H9 (cell line): ENCODE measurements around the gene NBEA. TPM values are rescaled to one million over a fixed set of nuclear protein-coding genes. Genes with fewer than 3 reads are reported as not detected.

Experiments used
- DNase-seq: peaks from one replicate; pipeline ENCODE4 v3.0.0-alpha.2; 2017
- H2AFZ ChIP-seq: one replicate; pipeline ENCODE4 v1.6.1; 2013; ENCODE audit warnings: mild to moderate bottlenecking, low read length, control low read depth, moderate library complexity
- H2AK5ac ChIP-seq: 2 replicates; pipeline ENCODE4 v1.6.1; 2013; ENCODE audit warnings: low read length, control low read depth, mixed read lengths; ENCODE audit not compliant: insufficient read length
- H2BK120ac ChIP-seq: one replicate; pipeline ENCODE4 v1.6.1; 2013; ENCODE audit warnings: low read depth, mild to moderate bottlenecking, low read length, control low read depth, inconsistent platforms; ENCODE audit not compliant: poor library complexity, severe bottlenecking
- H2BK12ac ChIP-seq: 2 replicates; pipeline ENCODE4 v1.6.1; 2013; ENCODE audit warnings: low read length, control low read depth, mixed read lengths, low read depth; ENCODE audit not compliant: insufficient read length
- H2BK15ac ChIP-seq: 2 replicates; pipeline ENCODE4 v1.6.1; 2013; ENCODE audit warnings: low read depth, low read length, control low read depth
- H2BK20ac ChIP-seq: one replicate; pipeline ENCODE4 v1.6.1; 2013; ENCODE audit warnings: low read depth, mild to moderate bottlenecking, low read length, control low read depth, inconsistent platforms; ENCODE audit not compliant: poor library complexity, severe bottlenecking
- H2BK5ac ChIP-seq: 2 replicates; pipeline ENCODE4 v1.6.1; 2013; ENCODE audit warnings: low read length, control low read depth, mixed read lengths; ENCODE audit not compliant: insufficient read length
- H3K14ac ChIP-seq: 2 replicates; pipeline ENCODE4 v1.6.1; 2013; ENCODE audit warnings: low read length, control low read depth; ENCODE audit not compliant: insufficient read depth
- H3K18ac ChIP-seq: 2 replicates; pipeline ENCODE4 v1.6.1; 2013; ENCODE audit warnings: low read depth, mild to moderate bottlenecking, mixed read lengths, low read length, control low read depth; ENCODE audit not compliant: insufficient read length
- H3K23ac ChIP-seq: 2 replicates; pipeline ENCODE4 v1.6.1; 2013; ENCODE audit warnings: low read length, control low read depth, mixed read lengths, low read depth; ENCODE audit not compliant: insufficient read length
- H3K23me2 ChIP-seq: 2 replicates; pipeline ENCODE4 v1.6.1; 2013; ENCODE audit warnings: low read depth, mild to moderate bottlenecking, mixed read lengths, low read length, control low read depth; ENCODE audit not compliant: insufficient read length, poor library complexity, severe bottlenecking
- H3K27ac ChIP-seq: 2 replicates; pipeline ENCODE4 v1.5.1; 2013; ENCODE audit warnings: low read length, control low read depth, mixed read lengths, low read depth; ENCODE audit not compliant: insufficient read length
- H3K27me3 ChIP-seq: 2 replicates; pipeline ENCODE4 v1.6.1; 2013; ENCODE audit warnings: low read length, control low read depth, inconsistent platforms; ENCODE audit not compliant: insufficient read depth
- H3K4ac ChIP-seq: 2 replicates; pipeline ENCODE4 v1.6.1; 2013; ENCODE audit warnings: low read depth, mild to moderate bottlenecking, control low read depth, inconsistent platforms, low read length, moderate library complexity
- H3K4me1 ChIP-seq: 2 replicates; pipeline ENCODE4 v1.6.1; 2013; ENCODE audit warnings: low read length, control low read depth, inconsistent platforms; ENCODE audit not compliant: insufficient read depth
- H3K4me2 ChIP-seq: 2 replicates; pipeline ENCODE4 v1.6.1; 2013; ENCODE audit warnings: low read length, control low read depth, mixed read lengths; ENCODE audit not compliant: insufficient read length, insufficient read depth
- H3K56ac ChIP-seq: 2 replicates; pipeline ENCODE4 v1.6.1; 2013; ENCODE audit warnings: low read depth, mild to moderate bottlenecking, mixed read lengths, low read length, control low read depth; ENCODE audit not compliant: insufficient read length
- H3K79me1 ChIP-seq: 2 replicates; pipeline ENCODE4 v1.6.1; 2013; ENCODE audit warnings: low read depth, mild to moderate bottlenecking, moderate library complexity, low read length, control low read depth, inconsistent platforms; ENCODE audit not compliant: insufficient read depth, poor library complexity, severe bottlenecking
- H3K79me2 ChIP-seq: 2 replicates; pipeline ENCODE4 v1.6.1; 2013; ENCODE audit warnings: low read length, control low read depth, inconsistent platforms; ENCODE audit not compliant: insufficient read depth
- H3K9ac ChIP-seq: 2 replicates; pipeline ENCODE4 v1.6.1; 2013; ENCODE audit warnings: low read length, control low read depth, mixed read lengths; ENCODE audit not compliant: insufficient read length; ENCODE audit errors: extremely low read depth
- H3K9me3 ChIP-seq: one replicate; pipeline ENCODE4 v1.6.1; 2013; ENCODE audit warnings: low read depth, low read length, inconsistent platforms; ENCODE audit not compliant: control insufficient read depth
- H3T11ph ChIP-seq: one replicate; pipeline ENCODE4 v1.6.1; 2013; ENCODE audit warnings: mild to moderate bottlenecking, low read length, control low read depth, inconsistent platforms
- H4K20me1 ChIP-seq: one replicate; pipeline ENCODE4 v1.6.1; 2013; ENCODE audit not compliant: control insufficient read depth, insufficient read length, insufficient read depth
- H4K5ac ChIP-seq: 2 replicates; pipeline ENCODE4 v1.6.1; 2013; ENCODE audit warnings: low read depth, mild to moderate bottlenecking, mixed read lengths, low read length, control low read depth; ENCODE audit not compliant: insufficient read length
- H4K8ac ChIP-seq: replicated peaks from 2 replicates; pipeline ENCODE4 v1.6.1; 2013; ENCODE audit warnings: low read length, control low read depth, mixed read lengths, low read depth; ENCODE audit not compliant: insufficient read length
- H4K91ac ChIP-seq: 2 replicates; pipeline ENCODE4 v1.6.1; 2013; ENCODE audit warnings: low read depth, mild to moderate bottlenecking, moderate library complexity, mixed read lengths, low read length, control low read depth; ENCODE audit not compliant: insufficient read length
- H3K27ac Mint-ChIP-seq, 3 experiments: 2 replicates in 2 of 3; 3 replicates in 1 of 3; pipeline ENCODE4 v1.8.0; 2020 to 2021; ENCODE audit warnings: mixed read lengths in 3 of 3, mild to moderate bottlenecking in 1 of 3, moderate library complexity in 1 of 3
- H3K27me3 Mint-ChIP-seq: 2 replicates; pipeline ENCODE4 v1.8.0; 2021; ENCODE audit warnings: low read depth, mild to moderate bottlenecking, moderate library complexity, mixed read lengths
- H3K36me3 Mint-ChIP-seq, 3 experiments: 2 replicates in 2 of 3; 3 replicates in 1 of 3; pipeline ENCODE4 v1.8.0; 2020 to 2021; ENCODE audit warnings: low read depth in 3 of 3, mixed read lengths in 3 of 3; ENCODE audit not compliant: insufficient read depth in 1 of 3
- H3K4me1 Mint-ChIP-seq, 2 experiments: 2 replicates each; pipeline ENCODE4 v1.8.0; 2020; ENCODE audit warnings: mixed read lengths in 2 of 2
- H3K4me3 Mint-ChIP-seq, 2 experiments: 2 replicates in 1 of 2; 3 replicates in 1 of 2; pipeline ENCODE4 v1.8.0; 2020 to 2021; ENCODE audit warnings: mild to moderate bottlenecking in 2 of 2, mixed read lengths in 2 of 2, moderate library complexity in 1 of 2
- H3K9me3 Mint-ChIP-seq, 2 experiments: 2 replicates in 1 of 2; 3 replicates in 1 of 2; pipeline ENCODE4 v1.8.0; 2020; ENCODE audit warnings: mild to moderate bottlenecking in 2 of 2, mixed read lengths in 2 of 2, moderate library complexity in 1 of 2
- WGBS: extraction: QIAGEN DNeasy Blood & Tissue Kit; methylation state at CpG from one replicate; pipeline ENCODE4 v1.1.7; 2013; ENCODE audit warnings: missing lambda C conversion rate, low lambda C conversion rate, mixed read lengths; ENCODE audit not compliant: insufficient read length; ENCODE audit errors: extremely low coverage; 5-methylcytosine and 5-hydroxymethylcytosine counted together
- total RNA-seq: library from RNA; stranded (reverse); gene quantifications from 2 replicates; pipeline ENCODE4 v1.2.1, GENCODE V29; 2021
- TF ChIP-seq, protein P1 (sequence below): fragments of 200-600 bp; sonication (generic); conservative IDR thresholded peaks from 3 replicates; pipeline ENCODE4 v1.8.0; 2021; ENCODE audit warnings: antibody characterized with exemption, mild to moderate bottlenecking

NBEA gene
- total RNA-seq, 1 experiment from 2014 or later, result 17.3 TPM

DNA sequence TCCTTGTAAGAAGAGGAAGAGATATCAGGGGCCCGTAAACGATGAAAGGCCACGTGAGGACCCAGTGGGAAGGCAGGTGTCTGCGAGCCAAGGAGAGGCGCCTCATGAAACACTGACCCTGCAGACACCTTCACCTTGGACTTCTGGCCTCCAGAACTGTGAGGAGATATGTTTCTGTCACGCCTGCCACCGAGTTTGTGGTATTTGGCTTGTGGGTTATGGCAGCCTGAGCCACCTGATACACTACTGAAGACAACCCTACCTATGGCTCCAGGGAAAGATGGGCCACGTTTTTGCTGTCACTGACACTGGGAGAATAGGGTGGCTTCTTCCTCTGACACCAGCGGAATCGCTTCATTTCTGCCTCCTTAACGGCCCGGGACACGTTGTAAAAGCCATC is 752.0 kb downstream of the NBEA start:
- no peak overlapping the region for H3K4ac ChIP-seq

More for the DNA sequence above, 752.0 kb downstream of the NBEA start:
- Histone ChIP-seq H2BK12ac (no peak overlapping the region), H3K27me3 (no peaks in the 10 kb centered on the region), H3T11ph (no peak overlapping the region), H3K79me2 (no peaks in the 10 kb centered on the region), H3K56ac (no peak overlapping the region), H3K18ac (no peak overlapping the region), H3K4me2 (no peak overlapping the region), H4K5ac (no peak overlapping the region), H3K14ac (no peak overlapping the region), H3K79me1 (no peaks in the 10 kb centered on the region), H4K20me1 (no peaks in the 10 kb centered on the region), H3K27ac (no peak overlapping the region), H2AFZ (no peak overlapping the region), H2BK15ac (no peak overlapping the region), H3K23me2 (no peaks in the 10 kb centered on the region), H3K9me3 (no peaks in the 10 kb centered on the region), H2BK5ac (no peak overlapping the region), H4K91ac (no peak overlapping the region), H3K23ac (no peak overlapping the region), H3K9ac (no peak overlapping the region), H2AK5ac (no peak overlapping the region), H2BK120ac (no peak overlapping the region), H3K4me1 (peaks cover 6% of the 10 kb centered on the region; the same call in 1 of the 2 replicates), H2BK20ac (no peak overlapping the region), H4K8ac (no peak overlapping the region)
- H3K27ac Mint-ChIP-seq, result no peak overlapping the region
- TF ChIP-seq, protein P1, sequence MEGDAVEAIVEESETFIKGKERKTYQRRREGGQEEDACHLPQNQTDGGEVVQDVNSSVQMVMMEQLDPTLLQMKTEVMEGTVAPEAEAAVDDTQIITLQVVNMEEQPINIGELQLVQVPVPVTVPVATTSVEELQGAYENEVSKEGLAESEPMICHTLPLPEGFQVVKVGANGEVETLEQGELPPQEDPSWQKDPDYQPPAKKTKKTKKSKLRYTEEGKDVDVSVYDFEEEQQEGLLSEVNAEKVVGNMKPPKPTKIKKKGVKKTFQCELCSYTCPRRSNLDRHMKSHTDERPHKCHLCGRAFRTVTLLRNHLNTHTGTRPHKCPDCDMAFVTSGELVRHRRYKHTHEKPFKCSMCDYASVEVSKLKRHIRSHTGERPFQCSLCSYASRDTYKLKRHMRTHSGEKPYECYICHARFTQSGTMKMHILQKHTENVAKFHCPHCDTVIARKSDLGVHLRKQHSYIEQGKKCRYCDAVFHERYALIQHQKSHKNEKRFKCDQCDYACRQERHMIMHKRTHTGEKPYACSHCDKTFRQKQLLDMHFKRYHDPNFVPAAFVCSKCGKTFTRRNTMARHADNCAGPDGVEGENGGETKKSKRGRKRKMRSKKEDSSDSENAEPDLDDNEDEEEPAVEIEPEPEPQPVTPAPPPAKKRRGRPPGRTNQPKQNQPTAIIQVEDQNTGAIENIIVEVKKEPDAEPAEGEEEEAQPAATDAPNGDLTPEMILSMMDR, result no peak
- WGBS, result no CpG with 5 or more reads among the region's 13 CpGs
- H3K36me3 Mint-ChIP-seq, result no peaks in the 10 kb centered on the region
- H3K4me3 Mint-ChIP-seq, result no peak overlapping the region
- H3K27me3 Mint-ChIP-seq, result no peaks in the 10 kb centered on the region
- peaks cover 13 to 21% of the 10 kb centered on the region in 2 experiments for H3K4me1 Mint-ChIP-seq
- H3K9me3 Mint-ChIP-seq, result no peaks in the 10 kb centered on the region
- DNase-seq, result peak; percentile 4
